Measurements from ENCODE around the gene PLD3.
"Not testable (repeated sequence)": the region's sequence is repeated elsewhere in the genome, so short reads cannot be mapped to it uniquely, and the experiment has no call there.

Gene PLD3

GRCh38 chr19:40393894-40394815, 45.7 kb downstream of the PLD3 start:
- no peak for TF ChIP-seq TAF1 (IDR thresholded peaks at IDR 0.05; ENCODE audit: borderline replicate concordance, low read depth, low read length)
- no peak for TF ChIP-seq POLR2A (IDR thresholded peaks at IDR 0.05; ENCODE audit: low read depth, low read length)
- no peak for TF ChIP-seq POLR2AphosphoS5 (IDR thresholded peaks at IDR 0.05; ENCODE audit: low read depth, low read length)
- DNase-seq (ENCODE audit: insufficient read length), result no peak
- FAIRE-seq, result no peak

- FAIRE-seq, result no peak
- DNase-seq (ENCODE audit: insufficient read length), result no peak
- TF ChIP-seq POLR2A (IDR thresholded peaks at IDR 0.05; ENCODE audit: low read depth, low read length) (no peak), TAF1 (IDR thresholded peaks at IDR 0.05; ENCODE audit: borderline replicate concordance, low read depth, low read length) (no peak), POLR2AphosphoS5 (IDR thresholded peaks at IDR 0.05; ENCODE audit: low read depth, low read length) (no peak)
Measured at GRCh38 chr19:40394816-40395210, 46.3 kb downstream of the PLD3 start.

- no peak for TF ChIP-seq POLR2A (IDR thresholded peaks at IDR 0.05; ENCODE audit: low read depth, low read length)
- TF ChIP-seq TAF1 (IDR thresholded peaks at IDR 0.05; ENCODE audit: borderline replicate concordance, low read depth, low read length), result no peak
- TF ChIP-seq POLR2AphosphoS5 (IDR thresholded peaks at IDR 0.05; ENCODE audit: low read depth, low read length), result no peak
- DNase-seq (ENCODE audit: insufficient read length) (no peak), FAIRE-seq (no peak)
Measured at GRCh38 chr19:40395956-40396355, 47.5 kb downstream of the PLD3 start.

- no peak for TF ChIP-seq TAF1 (IDR thresholded peaks at IDR 0.05; ENCODE audit: borderline replicate concordance, low read depth, low read length)
- no peak for TF ChIP-seq POLR2AphosphoS5 (IDR thresholded peaks at IDR 0.05; ENCODE audit: low read depth, low read length)
- no peak for TF ChIP-seq POLR2A (IDR thresholded peaks at IDR 0.05; ENCODE audit: low read depth, low read length)
- DNase-seq (ENCODE audit: insufficient read length), result no peak
- FAIRE-seq, result no peak
Measured at GRCh38 chr19:40396886-40397567, 48.5 kb downstream of the PLD3 start.

- FAIRE-seq (no peak), DNase-seq (ENCODE audit: insufficient read length) (no peak)
Measured at GRCh38 chr19:40397568-40397906, 49.0 kb downstream of the PLD3 start.

GRCh38 chr19:40398417-40399131, 50.1 kb downstream of the PLD3 start:
- FAIRE-seq (no peak), DNase-seq (ENCODE audit: insufficient read length) (no peak)
- no peak for TF ChIP-seq POLR2AphosphoS5 (IDR thresholded peaks at IDR 0.05; ENCODE audit: low read depth, low read length)
- no peak for TF ChIP-seq POLR2A (IDR thresholded peaks at IDR 0.05; ENCODE audit: low read depth, low read length)
- no peak for TF ChIP-seq TAF1 (IDR thresholded peaks at IDR 0.05; ENCODE audit: borderline replicate concordance, low read depth, low read length)

More at GRCh38 chr19:40397568-40397906, 49.0 kb downstream of the PLD3 start:
- TF ChIP-seq POLR2A (IDR thresholded peaks at IDR 0.05; ENCODE audit: low read depth, low read length) (no peak), TAF1 (IDR thresholded peaks at IDR 0.05; ENCODE audit: borderline replicate concordance, low read depth, low read length) (no peak), POLR2AphosphoS5 (IDR thresholded peaks at IDR 0.05; ENCODE audit: low read depth, low read length) (no peak)

GRCh38 chr19:40400559-40400958, 52.1 kb downstream of the PLD3 start:
- no peak for FAIRE-seq
- no peak for TF ChIP-seq POLR2AphosphoS5 (IDR thresholded peaks at IDR 0.05; ENCODE audit: low read depth, low read length)

GRCh38 chr19:40403262-40403984, 54.9 kb downstream of the PLD3 start:
- FAIRE-seq (peak; percentile 94), DNase-seq (ENCODE audit: insufficient read length) (peak; percentile 95)
- TF ChIP-seq POLR2A (IDR thresholded peaks at IDR 0.05; ENCODE audit: low read depth, low read length) (no peak), POLR2AphosphoS5 (IDR thresholded peaks at IDR 0.05; ENCODE audit: low read depth, low read length) (no peak), TAF1 (IDR thresholded peaks at IDR 0.05; ENCODE audit: borderline replicate concordance, low read depth, low read length) (no peak)

More at GRCh38 chr19:40400559-40400958, 52.1 kb downstream of the PLD3 start:
- DNase-seq (ENCODE audit: insufficient read length), result no peak

- TF ChIP-seq TAF1 (IDR thresholded peaks at IDR 0.05; ENCODE audit: borderline replicate concordance, low read depth, low read length) (no peak), POLR2AphosphoS5 (IDR thresholded peaks at IDR 0.05; ENCODE audit: low read depth, low read length) (no peak), POLR2A (IDR thresholded peaks at IDR 0.05; ENCODE audit: low read depth, low read length) (no peak)
- no peak for FAIRE-seq
- no peak for DNase-seq (ENCODE audit: insufficient read length)
Measured at GRCh38 chr19:40407714-40408597, 59.5 kb downstream of the PLD3 start.

- FAIRE-seq, result not testable (repeated sequence)
Measured at GRCh38 chr19:40408598-40408925, 60.1 kb downstream of the PLD3 start.

More at GRCh38 chr19:40408598-40408925, 60.1 kb downstream of the PLD3 start:
- not testable (repeated sequence) for DNase-seq (ENCODE audit: insufficient read length)
